ENCODE data around the gene GAD2.
"Not testable (repeated sequence)": the region's sequence is repeated elsewhere in the genome, so short reads cannot be mapped to it uniquely, and the experiment has no call there.

GAD2 gene

DNA sequence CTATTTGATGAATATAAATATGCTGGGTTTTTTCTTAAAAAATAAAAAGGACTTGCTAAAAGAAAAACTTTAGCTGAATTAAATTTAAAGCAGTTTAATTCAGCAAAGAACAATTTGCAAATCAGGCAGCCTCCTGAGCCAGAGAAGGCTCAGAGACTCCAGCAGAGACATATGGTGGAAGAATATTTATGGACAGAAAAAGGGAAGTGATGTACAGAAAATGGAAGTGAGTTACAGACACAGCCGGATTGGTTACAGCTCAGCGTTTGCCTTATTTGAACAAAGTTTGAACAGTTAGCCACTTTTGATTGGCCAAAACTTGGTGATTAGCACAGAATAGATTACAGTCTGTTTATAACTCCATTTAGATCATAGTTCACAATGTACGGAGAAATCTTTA, 110.3 kb downstream of the GAD2 start:
- no peak for DNase-seq

GRCh38 chr10:26327811-26328210, 111.2 kb downstream of the GAD2 start:
- DNase-seq: no peak

DNA sequence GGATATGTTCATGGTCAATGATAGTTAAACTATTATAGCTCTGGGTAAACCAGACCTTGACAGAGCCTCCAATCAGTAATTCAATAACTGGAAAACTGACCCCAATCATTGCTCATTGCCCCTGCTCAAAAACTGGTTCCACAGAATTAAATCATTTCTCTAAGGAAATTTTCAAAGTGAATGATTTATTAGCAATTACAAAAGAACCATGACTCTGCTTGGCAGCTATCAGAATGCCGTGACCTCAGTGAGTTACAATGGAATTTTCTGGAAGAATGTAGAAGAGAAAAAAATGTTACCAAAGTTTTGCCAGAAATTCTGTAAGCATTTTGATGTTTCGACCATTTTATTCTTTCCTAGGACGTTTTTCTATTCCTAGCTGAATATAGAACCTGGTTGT, 114.8 kb downstream of the GAD2 start:
- DNase-seq: no peak

GRCh38 chr10:26334232-26334931, 117.8 kb downstream of the GAD2 start:
- no peak for DNase-seq

- no peak for DNase-seq
Measured at GRCh38 chr10:26334932-26335573, 118.5 kb downstream of the GAD2 start.

DNA sequence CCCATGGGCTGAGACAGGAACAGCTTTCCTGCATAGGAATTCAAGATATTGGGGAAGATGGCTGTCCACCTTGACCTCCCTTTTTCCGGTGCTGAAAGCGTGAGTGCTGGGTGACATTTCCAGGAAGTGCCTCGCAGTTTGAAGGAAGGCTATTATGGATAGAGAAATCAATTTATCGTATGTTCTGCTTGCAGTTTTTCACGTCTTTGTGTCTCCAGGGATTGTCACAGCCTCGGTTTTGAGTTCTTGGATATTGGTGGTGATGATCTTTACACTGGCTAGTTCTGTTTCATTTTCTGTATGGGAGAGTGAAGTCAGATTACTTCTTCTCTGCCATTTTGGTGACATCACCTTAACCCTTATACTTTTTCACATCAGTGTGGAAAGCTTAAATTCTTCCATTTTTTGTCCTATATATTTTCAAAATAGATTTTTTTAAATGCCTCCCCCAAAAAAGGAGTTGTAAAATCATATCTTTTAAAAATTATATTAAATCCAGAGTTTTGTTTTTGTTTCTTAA, 119.1 kb downstream of the GAD2 start:
- DNase-seq: no peak

DNA sequence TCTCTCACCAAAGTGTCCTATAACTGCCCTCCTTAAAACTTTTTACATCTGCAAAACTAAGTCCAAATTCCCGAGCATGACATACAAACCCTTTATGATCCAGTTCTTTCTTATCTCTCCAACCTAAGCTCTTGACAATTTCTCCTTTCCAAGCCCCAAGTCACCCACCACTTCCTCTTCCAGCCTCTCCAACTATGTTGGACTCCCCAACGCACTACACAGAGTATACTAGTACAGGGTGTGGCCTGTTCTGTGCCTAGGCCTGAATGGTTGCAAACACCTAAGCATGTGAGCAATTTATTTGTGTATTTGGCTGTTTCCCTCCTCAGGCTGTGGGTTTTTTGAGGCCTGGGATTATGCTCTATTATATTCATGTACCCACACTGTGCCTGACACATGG, 120.4 kb downstream of the GAD2 start:
- DNase-seq: no peak

- DNase-seq: no peak
Measured at GRCh38 chr10:26341701-26342100, 125.1 kb downstream of the GAD2 start.

DNA sequence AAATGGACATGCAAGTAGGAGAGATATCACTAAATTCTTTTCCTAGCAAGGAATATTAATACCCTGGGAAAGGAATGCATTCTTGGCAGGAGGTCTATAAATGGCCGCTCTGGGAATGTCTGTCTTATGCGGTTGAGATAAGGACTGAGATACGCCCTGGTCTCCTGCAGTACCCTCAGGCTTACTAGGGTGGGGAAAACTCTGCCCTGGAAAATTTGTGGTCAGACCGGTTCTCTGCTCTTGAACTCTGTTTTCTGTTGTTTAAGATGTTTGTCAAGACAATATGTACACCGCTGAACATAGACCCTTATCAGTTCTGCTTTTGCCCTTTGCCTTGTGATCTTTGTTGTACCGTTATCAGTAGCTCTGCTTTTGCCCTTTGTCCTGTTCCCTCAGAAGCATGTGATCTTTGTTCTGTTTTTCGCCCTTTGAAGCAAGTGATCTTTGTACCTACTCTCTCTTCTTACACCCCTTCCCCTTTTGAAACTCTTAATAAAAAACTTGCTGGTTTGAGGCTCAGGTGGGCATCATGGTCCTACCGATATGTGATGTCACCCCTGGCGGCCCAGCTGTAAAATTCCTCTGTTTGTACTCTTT, 132.3 kb downstream of the GAD2 start:
- not testable (repeated sequence) for DNase-seq
